GM12892 (cell line): ENCODE measurements around the gene GPX8.

ENCODE experiments used
- POLR2A ChIP-seq: IDR thresholded peaks from 2 replicates; pipeline ENCODE4 v1.6.1; 2011; ENCODE audit warnings: low read depth, low read length, control low read depth
- POLR2AphosphoS5 ChIP-seq: IDR thresholded peaks from 2 replicates; pipeline ENCODE4 v1.6.1; 2011; ENCODE audit warnings: low read depth, low read length, control low read depth
- TAF1 ChIP-seq: IDR thresholded peaks from 2 replicates; pipeline ENCODE4 v1.6.1; 2011; ENCODE audit warnings: low read depth, mild to moderate bottlenecking, control low read depth, low read length, borderline replicate concordance

DNA sequence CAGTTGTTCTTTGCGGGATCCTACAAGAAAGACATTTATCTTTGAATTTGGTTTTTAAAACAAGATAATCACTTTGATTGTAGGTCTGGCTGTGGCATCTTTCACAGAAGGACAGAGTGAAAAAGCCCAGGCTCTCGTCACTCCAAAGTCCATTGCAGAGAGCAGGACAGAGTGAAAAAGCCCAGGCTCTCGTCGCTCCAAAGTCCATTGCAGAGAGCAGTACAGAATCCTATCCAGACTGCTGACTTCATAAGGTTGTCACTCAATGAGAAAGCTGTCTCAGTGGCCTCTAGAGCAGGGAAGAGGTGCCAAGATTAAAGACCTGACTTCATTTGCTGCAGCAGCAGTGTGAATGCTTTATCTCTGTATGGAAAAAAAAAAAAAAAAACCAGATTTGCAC is 16.3 kb upstream of the GPX8 start:
- TF ChIP-seq POLR2A (no peak), POLR2AphosphoS5 (no peak), TAF1 (no peak)
